C4-2B (cell line): ENCODE data around the gene RGP1.

Source experiments
- ZFX ChIP-seq: fragments of 450-650 bp; IDR thresholded peaks from 2 replicates; pipeline ENCODE4 v1.6.1; 2017
- TF ChIP-seq, protein P1 (sequence below): fragments of 450-650 bp; conservative IDR thresholded peaks from 2 replicates; pipeline ENCODE4 v1.5.1; 2017; ENCODE audit warnings: mild to moderate bottlenecking

GRCh38 chr9:35758475-35759050, 9.5 kb downstream of the RGP1 start:
- TF ChIP-seq, protein P1, sequence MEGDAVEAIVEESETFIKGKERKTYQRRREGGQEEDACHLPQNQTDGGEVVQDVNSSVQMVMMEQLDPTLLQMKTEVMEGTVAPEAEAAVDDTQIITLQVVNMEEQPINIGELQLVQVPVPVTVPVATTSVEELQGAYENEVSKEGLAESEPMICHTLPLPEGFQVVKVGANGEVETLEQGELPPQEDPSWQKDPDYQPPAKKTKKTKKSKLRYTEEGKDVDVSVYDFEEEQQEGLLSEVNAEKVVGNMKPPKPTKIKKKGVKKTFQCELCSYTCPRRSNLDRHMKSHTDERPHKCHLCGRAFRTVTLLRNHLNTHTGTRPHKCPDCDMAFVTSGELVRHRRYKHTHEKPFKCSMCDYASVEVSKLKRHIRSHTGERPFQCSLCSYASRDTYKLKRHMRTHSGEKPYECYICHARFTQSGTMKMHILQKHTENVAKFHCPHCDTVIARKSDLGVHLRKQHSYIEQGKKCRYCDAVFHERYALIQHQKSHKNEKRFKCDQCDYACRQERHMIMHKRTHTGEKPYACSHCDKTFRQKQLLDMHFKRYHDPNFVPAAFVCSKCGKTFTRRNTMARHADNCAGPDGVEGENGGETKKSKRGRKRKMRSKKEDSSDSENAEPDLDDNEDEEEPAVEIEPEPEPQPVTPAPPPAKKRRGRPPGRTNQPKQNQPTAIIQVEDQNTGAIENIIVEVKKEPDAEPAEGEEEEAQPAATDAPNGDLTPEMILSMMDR: no peak
- no peak for TF ChIP-seq ZFX
